Prostate gland (tissue), 2 donors: ENCODE measurements around the gene GRPEL1. TPM values are rescaled to one million over a fixed set of nuclear protein-coding genes. Genes with fewer than 3 reads are reported as not detected.

Experiments
- DNase-seq: peaks from one replicate; pipeline ENCODE4 v3.0.0-alpha.2; 2019; ENCODE audit warnings: low spot score
- H3K27ac ChIP-seq, 2 donors: fragments of 200-600 bp; sonication (generic); 2 replicates each; pipeline ENCODE4 v1.5.1; 2017 to 2019
- H3K27me3 ChIP-seq: fragments of 200-600 bp; sonication (generic); replicated peaks from 2 replicates; pipeline ENCODE4 v1.5.1; 2019; ENCODE audit not compliant: insufficient read depth
- H3K36me3 ChIP-seq, 2 donors: fragments of 200-600 bp; sonication (generic); 1 replicate in 1 of 2; 2 replicates in 1 of 2; pipeline versions ENCODE4 v1.5.1 to v1.8.1; 2017 to 2019
- H3K4me1 ChIP-seq: fragments of 200-600 bp; sonication (generic); replicated peaks from 2 replicates; pipeline ENCODE4 v1.5.1; 2019
- H3K4me3 ChIP-seq, 2 donors: fragments of 200-600 bp; sonication (generic); 2 replicates each; pipeline ENCODE4 v1.5.1; 2017 to 2019
- H3K9me3 ChIP-seq: fragments of 200-600 bp; sonication (generic); 2 replicates; pipeline ENCODE4 v1.5.1; 2017
- POLR2A ChIP-seq: fragments of 450-650 bp; IDR thresholded peaks from one replicate; pipeline ENCODE4 v1.6.1; 2016; ENCODE audit warnings: antibody characterized with exemption, mild to moderate bottlenecking
- POLR2AphosphoS5 ChIP-seq: sonication (generic); formaldehyde crosslinking; IDR thresholded peaks from one replicate; pipeline ENCODE4 v1.6.1; 2017; ENCODE audit warnings: antibody characterized with exemption
- WGBS: methylation state at CpG from one replicate; pipeline ENCODE4 v1.1.5; 2018; 5-methylcytosine and 5-hydroxymethylcytosine counted together
- intact Hi-C: fragments of 100-400 bp; cut with DNase I; formaldehyde crosslinking; loops from one replicate; pipeline ENCODE4 v1.14.2; 2022
- total RNA-seq, 2 donors: library from RNA; depleted of rRNA; stranded (reverse); fragments of >200 nt; gene quantifications; one replicate each; pipeline ENCODE4 v1.1.0, GENCODE V29; 2016
- TF ChIP-seq, protein P1 (sequence below), 4 experiments: fragments of 200-600 bp in 2 of 4; fragments of 450-650 bp in 2 of 4; sonication (generic) in 2 of 4; IDR thresholded peaks; 1 replicate in 3 of 4; 2 replicates in 1 of 4; pipeline ENCODE4 v1.5.1; 2016 to 2019; ENCODE audit warnings: antibody characterized with exemption in 4 of 4, mild to moderate bottlenecking in 2 of 4, moderate library complexity in 2 of 4

GRPEL1 gene
- total RNA-seq, 2 donors from 2014 or later = 12.8 to 25.6 TPM

DNA sequence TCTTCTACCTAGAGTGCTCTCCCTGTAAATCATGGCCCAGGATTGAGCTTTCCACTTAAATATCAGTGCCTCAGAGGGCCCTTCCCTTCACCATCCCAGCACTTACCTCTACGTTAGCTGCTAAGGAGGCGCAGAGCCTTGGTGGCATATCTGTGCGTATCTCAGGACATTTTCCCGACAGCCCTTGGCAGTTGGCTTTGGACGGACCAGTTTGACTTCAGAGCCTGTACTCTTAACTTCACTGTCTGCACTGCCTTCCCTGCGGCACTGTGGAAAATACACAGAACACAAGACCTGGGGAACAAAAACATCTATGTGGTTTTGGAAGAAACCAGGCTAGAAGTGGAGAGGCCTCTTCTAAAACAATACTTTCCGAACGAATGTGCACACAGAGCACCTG lies 22.3 kb downstream of the GRPEL1 start:
- TF ChIP-seq, protein P1, sequence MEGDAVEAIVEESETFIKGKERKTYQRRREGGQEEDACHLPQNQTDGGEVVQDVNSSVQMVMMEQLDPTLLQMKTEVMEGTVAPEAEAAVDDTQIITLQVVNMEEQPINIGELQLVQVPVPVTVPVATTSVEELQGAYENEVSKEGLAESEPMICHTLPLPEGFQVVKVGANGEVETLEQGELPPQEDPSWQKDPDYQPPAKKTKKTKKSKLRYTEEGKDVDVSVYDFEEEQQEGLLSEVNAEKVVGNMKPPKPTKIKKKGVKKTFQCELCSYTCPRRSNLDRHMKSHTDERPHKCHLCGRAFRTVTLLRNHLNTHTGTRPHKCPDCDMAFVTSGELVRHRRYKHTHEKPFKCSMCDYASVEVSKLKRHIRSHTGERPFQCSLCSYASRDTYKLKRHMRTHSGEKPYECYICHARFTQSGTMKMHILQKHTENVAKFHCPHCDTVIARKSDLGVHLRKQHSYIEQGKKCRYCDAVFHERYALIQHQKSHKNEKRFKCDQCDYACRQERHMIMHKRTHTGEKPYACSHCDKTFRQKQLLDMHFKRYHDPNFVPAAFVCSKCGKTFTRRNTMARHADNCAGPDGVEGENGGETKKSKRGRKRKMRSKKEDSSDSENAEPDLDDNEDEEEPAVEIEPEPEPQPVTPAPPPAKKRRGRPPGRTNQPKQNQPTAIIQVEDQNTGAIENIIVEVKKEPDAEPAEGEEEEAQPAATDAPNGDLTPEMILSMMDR (IDR thresholded peaks at IDR 0.05) = no peak
- TF ChIP-seq POLR2AphosphoS5 (peak; percentile 34), POLR2A (no peak)
- H3K9me3 ChIP-seq = no peaks in the 10 kb centered on the region
- 70% methylated on average over 8 of the region's 8 CpGs for WGBS
- H3K27ac ChIP-seq = peak overlapping the region; percentile 86 to 91
- no peaks in the 10 kb centered on the region for H3K27me3 ChIP-seq
- DNase-seq = peak; percentile 52
- H3K4me1 ChIP-seq = peaks cover 28% of the 10 kb centered on the region
- H3K4me3 ChIP-seq = peak overlapping the region in 1 of 2 donors; percentile 95
- no peaks in the 10 kb centered on the region for H3K36me3 ChIP-seq
- intact Hi-C loops = loop anchor here (10.0 kb wide), 1 partner anchor 261 kb away; the partner anchor contains the start of gene KIAA0232

DNA sequence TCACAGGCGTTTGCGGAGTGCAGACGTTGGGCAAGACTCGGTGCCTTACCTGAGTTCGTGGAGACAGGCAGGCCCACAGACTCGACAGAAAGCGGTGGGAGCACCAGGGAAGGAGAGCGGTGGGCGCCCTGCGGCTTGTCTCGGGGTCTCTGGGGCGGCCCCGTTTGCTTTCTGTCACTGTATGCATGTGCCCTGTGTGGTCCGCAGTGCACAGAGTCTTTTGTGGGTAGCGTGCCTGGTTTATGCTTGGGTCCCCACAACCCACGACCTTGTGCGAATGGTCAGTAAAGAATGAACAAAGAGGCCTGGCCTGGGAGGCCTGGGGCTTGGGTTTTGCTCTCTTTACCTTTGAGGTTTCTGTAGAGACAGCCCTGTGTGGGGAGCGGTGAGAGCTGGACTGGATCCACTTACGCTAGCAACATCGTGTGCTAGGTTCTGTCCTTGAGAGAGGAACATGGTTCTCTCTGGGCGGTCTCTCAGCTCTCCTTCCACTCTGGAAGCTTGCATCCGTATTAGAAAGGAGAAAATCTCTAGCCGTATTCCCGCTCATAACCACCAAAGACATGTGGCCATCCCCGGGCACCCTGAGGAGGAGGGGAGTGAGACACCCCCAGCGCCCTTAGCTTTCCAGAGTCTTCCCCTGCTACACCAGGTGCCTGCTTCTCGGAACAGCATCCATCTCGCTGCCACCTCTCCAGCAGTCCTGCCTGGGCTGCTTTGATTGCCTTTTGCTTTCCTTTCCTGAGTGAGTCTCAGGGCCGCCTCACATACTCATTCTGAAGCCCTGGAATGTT lies 23.5 kb downstream of the GRPEL1 start:
- no peak for DNase-seq
- peaks cover 28% of the 10 kb centered on the region for H3K4me1 ChIP-seq

DNA sequence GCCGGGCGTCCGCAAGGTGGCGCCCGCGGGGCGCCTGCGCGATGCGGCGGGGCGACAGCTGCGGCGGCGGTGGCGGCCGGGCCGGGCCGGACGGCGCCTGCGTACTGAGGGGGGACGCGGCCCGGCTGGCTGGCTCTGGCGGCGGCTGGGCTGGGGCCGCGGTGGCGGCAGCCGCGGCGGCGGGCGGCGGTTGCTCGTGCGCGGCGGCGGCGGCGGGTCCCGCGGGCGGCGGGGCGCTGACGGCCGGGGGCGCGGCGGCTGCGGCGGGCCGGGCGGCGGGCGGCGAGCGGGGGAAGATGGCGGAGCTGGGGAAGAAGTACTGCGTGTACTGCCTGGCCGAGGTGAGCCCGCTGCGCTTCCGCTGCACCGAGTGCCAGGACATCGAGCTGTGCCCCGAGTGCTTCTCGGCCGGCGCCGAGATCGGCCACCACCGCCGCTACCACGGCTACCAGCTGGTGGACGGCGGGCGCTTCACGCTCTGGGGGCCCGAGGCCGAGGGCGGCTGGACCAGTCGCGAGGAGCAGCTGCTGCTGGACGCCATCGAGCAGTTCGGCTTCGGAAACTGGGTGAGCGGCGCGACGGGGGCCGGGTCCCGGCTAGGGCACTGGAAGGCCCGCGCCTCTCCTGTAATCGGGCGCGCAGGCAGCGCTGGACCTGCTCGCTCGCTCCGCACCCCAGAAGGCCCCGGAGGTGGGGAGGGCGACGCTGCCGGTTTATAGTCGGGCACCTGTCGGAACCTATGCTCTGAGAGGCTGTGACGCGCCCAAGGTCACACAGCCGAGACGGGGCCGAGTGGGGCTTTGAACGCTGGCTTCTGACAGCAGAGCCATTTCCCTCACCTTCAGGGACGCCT lies 24.4 kb downstream of the GRPEL1 start, which contains the start of gene TADA2B:
Gene TADA2B (plus strand): TSS at position 89 of the 853 bp plus-strand sequence. CDS start 208 bp downstream, at position 297.
- peaks cover 28% of the 10 kb centered on the region for H3K4me1 ChIP-seq
- TF ChIP-seq POLR2AphosphoS5 (no peak), POLR2A (peak; percentile 31)
- TF ChIP-seq, protein P1 (IDR thresholded peaks at IDR 0.05) = no peak
- H3K27ac ChIP-seq = peak within 1 kb of the TSS; percentile 86 to 91
- no peaks in the 10 kb centered on the region for H3K27me3 ChIP-seq
- peak; percentile 12 for DNase-seq
- intact Hi-C loops = loop anchor here (1.0 to 10.0 kb wide), 3 partner anchors 24 to 259 kb away; partner anchors contain the start of gene KIAA0232
- no peaks in the 10 kb centered on the region for H3K9me3 ChIP-seq
- 1% methylated on average over 57 of the region's 119 CpGs for WGBS
- peak within 1 kb of the TSS; percentile 82 to 95 for H3K4me3 ChIP-seq
- H3K36me3 ChIP-seq = no peaks in the 10 kb centered on the region

More for the DNA sequence above, 23.5 kb downstream of the GRPEL1 start:
- intact Hi-C loops = loop anchor here (1.0 to 10.0 kb wide), 3 partner anchors 23 to 260 kb away; partner anchors contain the start of gene KIAA0232
- 11% methylated on average over 29 of the region's 29 CpGs for WGBS
- Histone ChIP-seq H3K36me3 (no peaks in the 10 kb centered on the region), H3K27me3 (no peaks in the 10 kb centered on the region), H3K27ac (peak overlapping the region; percentile 86 to 91), H3K9me3 (no peaks in the 10 kb centered on the region), H3K4me3 (peak overlapping the region; percentile 82 to 95)
- TF ChIP-seq POLR2A (no peak), POLR2AphosphoS5 (no peak)
- TF ChIP-seq, protein P1 (IDR thresholded peaks at IDR 0.05) = no peak

DNA sequence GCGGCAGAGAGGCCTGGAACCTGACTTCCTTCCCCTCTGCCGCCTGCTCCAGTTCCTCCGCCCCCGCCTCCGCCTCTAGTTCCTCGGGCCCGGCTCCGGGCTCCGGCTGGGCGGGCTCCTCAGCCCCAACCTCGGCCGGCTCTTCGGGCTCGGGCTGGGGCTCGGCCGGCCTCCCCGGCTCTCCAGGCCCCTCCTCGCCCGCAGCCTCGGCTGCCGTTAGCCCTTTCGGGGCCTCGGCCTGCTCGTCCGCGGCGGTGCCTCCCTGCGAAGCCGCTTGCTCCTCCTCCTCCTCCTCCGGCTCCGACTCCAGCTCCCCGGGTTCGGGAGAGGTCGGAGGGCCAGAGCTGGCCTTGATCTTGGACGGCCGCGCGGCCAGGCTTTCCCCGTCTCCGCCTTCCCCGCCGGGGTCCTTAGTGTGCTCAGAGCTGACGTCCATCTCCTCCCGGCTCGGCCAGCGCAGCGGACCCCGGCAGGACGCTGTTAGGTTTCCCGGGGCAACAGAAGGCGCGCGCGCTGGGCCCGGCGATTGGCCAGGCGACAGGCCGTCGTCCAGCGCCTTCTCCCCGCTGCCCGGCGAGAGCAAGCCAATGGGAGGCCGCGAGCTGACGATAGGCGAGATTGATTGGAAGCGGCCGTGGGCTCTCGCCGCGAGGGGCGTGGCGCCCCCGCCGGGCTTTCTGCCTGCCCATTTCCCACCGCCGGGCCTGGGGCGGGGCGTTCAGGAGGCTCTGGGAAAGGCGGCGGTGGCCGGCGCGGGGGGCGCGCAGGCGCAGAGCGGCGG lies 25.2 kb downstream of the GRPEL1 start:
- intact Hi-C loops = loop anchor here (5.0 to 10.0 kb wide), 2 partner anchors 55 to 258 kb away; partner anchors contain the start of gene KIAA0232
- Histone ChIP-seq H3K27ac (peak overlapping the region; percentile 65 to 71), H3K36me3 (no peaks in the 10 kb centered on the region), H3K9me3 (no peaks in the 10 kb centered on the region), H3K27me3 (no peaks in the 10 kb centered on the region), H3K4me3 (peak overlapping the region; percentile 60 to 73), H3K4me1 (peaks cover 28% of the 10 kb centered on the region)
- TF ChIP-seq POLR2A = peak; percentile 49
- peak; percentile 86 for TF ChIP-seq POLR2AphosphoS5
- TF ChIP-seq, protein P1 (IDR thresholded peaks at IDR 0.05) = peak; percentile 24 to 90 (median 63)
- peak; percentile 97 for DNase-seq
- under 1% methylated on average over 75 of the region's 90 CpGs for WGBS
